ENCODE data around the gene NOX3.

Gene NOX3

DNA sequence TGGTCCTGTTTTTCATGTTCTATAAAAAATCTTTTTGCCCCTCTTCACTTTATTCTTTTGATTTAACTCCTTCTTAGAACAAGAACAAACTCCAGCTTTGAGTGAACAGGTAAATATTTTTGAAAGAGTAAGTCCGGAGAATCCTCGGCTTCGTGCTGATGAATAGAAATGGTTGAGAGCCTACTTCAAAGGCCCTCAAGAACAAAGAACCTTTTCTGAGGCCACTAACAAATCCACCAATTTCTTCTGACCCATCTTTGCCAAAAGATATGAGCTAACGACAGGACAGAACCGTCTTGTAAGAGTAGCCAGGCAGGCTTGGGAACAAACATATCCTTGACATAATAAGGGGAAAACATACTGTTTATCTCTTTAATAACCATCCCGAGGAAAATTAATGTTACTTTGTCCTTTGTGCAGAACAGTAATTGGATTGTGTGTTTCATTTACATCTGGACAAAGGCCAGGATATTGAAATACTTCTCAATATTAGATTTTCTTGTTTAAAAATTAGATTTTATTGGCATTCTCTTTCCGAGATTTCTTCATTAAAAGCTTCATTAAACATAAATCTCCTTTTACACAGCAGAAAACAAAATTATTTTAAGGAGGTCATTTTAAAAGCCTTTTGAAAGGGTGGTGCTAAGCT is 52.9 kb downstream of the NOX3 start:
- DNase-seq (ENCODE audit: low read depth in 1 of 2, low spot score in 1 of 2), result no peak
- TF ChIP-seq, protein P1, sequence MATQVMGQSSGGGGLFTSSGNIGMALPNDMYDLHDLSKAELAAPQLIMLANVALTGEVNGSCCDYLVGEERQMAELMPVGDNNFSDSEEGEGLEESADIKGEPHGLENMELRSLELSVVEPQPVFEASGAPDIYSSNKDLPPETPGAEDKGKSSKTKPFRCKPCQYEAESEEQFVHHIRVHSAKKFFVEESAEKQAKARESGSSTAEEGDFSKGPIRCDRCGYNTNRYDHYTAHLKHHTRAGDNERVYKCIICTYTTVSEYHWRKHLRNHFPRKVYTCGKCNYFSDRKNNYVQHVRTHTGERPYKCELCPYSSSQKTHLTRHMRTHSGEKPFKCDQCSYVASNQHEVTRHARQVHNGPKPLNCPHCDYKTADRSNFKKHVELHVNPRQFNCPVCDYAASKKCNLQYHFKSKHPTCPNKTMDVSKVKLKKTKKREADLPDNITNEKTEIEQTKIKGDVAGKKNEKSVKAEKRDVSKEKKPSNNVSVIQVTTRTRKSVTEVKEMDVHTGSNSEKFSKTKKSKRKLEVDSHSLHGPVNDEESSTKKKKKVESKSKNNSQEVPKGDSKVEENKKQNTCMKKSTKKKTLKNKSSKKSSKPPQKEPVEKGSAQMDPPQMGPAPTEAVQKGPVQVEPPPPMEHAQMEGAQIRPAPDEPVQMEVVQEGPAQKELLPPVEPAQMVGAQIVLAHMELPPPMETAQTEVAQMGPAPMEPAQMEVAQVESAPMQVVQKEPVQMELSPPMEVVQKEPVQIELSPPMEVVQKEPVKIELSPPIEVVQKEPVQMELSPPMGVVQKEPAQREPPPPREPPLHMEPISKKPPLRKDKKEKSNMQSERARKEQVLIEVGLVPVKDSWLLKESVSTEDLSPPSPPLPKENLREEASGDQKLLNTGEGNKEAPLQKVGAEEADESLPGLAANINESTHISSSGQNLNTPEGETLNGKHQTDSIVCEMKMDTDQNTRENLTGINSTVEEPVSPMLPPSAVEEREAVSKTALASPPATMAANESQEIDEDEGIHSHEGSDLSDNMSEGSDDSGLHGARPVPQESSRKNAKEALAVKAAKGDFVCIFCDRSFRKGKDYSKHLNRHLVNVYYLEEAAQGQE (IDR thresholded peaks at IDR 0.05; ENCODE audit: insufficient replicate concordance, low read depth), result no peak
- no peak for TF ChIP-seq GABPA (IDR thresholded peaks at IDR 0.05; ENCODE audit: low read depth)
- TF ChIP-seq, protein P2, sequence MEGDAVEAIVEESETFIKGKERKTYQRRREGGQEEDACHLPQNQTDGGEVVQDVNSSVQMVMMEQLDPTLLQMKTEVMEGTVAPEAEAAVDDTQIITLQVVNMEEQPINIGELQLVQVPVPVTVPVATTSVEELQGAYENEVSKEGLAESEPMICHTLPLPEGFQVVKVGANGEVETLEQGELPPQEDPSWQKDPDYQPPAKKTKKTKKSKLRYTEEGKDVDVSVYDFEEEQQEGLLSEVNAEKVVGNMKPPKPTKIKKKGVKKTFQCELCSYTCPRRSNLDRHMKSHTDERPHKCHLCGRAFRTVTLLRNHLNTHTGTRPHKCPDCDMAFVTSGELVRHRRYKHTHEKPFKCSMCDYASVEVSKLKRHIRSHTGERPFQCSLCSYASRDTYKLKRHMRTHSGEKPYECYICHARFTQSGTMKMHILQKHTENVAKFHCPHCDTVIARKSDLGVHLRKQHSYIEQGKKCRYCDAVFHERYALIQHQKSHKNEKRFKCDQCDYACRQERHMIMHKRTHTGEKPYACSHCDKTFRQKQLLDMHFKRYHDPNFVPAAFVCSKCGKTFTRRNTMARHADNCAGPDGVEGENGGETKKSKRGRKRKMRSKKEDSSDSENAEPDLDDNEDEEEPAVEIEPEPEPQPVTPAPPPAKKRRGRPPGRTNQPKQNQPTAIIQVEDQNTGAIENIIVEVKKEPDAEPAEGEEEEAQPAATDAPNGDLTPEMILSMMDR (IDR thresholded peaks at IDR 0.05; ENCODE audit: insufficient read depth, low read length), result no peak
- TF ChIP-seq POLR2AphosphoS5 (IDR thresholded peaks at IDR 0.05; ENCODE audit: low read depth), result no peak
- TF ChIP-seq SPI1 (IDR thresholded peaks at IDR 0.05; ENCODE audit: borderline replicate concordance, low read depth), result no peak
- Histone ChIP-seq H3K27me3 (ENCODE audit: insufficient read depth, poor library complexity, severe bottlenecking) (no peaks in the 10 kb centered on the region), H3K4me3 (replicated peaks; ENCODE audit: insufficient read depth, low read length) (no peak overlapping the region), H3K27ac (replicated peaks) (no peak overlapping the region)

DNA sequence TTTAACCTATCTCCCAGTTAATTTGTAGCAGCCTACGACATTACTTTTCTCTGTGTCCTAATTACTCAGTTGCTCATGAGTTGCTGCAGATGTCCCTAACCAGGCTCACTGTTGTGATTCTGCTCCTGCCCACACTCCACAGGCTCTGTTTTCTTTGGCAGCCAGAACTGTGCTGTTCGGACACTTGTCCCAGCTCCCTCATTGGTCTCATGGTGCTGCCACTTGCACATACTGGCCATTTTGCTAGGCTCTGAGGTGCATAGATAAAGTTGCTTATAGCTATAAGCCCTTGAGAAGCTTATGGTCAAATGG is 55.0 kb downstream of the NOX3 start:
- no peak overlapping the region for H3K27ac ChIP-seq (replicated peaks)
- no peak for DNase-seq (ENCODE audit: low read depth in 1 of 2, low spot score in 1 of 2)
- no peak overlapping the region for H3K4me3 ChIP-seq (replicated peaks; ENCODE audit: insufficient read depth, low read length)
- TF ChIP-seq GABPA (IDR thresholded peaks at IDR 0.05; ENCODE audit: low read depth), result no peak
- TF ChIP-seq SPI1 (IDR thresholded peaks at IDR 0.05; ENCODE audit: borderline replicate concordance, low read depth), result no peak
- H3K27me3 ChIP-seq (ENCODE audit: insufficient read depth, poor library complexity, severe bottlenecking), result no peaks in the 10 kb centered on the region

DNA sequence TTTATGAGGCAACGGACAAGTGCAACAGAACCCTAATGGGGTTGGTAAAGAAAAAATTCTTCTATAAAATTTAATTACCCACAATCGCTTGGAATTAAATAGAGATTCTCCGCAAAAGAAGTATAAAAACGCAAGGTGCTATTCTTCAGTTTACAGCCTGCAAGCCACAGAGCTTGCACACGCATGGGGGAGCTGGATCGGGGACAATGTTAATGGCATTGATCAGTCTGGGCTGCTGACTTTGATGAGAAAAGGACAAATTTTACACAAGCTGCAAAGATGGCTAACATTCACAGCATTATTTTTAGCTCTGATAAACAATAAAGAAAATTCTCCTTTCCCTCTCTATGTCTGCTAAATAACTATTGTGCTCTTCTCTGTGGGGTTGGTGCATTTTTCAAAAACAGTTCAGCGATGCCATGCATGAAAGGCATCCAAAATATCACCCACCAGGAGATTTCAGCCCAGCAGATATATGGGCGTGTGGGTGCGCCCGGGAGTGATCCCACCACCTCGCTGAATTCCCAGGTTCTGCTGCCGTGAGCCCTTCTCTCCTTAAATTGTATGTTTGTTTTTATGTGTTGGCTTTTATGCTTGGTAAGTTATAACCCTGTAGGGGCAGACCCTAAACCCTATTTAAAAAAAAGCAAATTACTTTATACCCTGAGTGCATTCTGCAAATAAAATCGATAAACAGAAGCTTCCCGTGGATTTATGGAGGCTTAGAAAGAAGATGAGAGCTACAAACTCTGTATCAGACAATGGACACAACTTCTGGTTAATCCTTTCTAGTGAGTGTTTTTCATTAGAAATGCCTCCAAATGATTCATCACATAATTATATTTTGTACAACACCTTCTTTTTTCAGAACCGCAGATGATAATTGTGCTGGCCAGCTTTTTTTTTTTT is 55.6 kb downstream of the NOX3 start:
- no peak overlapping the region for H3K27ac ChIP-seq (replicated peaks)
- TF ChIP-seq POLR2AphosphoS5 (IDR thresholded peaks at IDR 0.05; ENCODE audit: low read depth), result no peak
- TF ChIP-seq SPI1 (IDR thresholded peaks at IDR 0.05; ENCODE audit: borderline replicate concordance, low read depth), result no peak
- TF ChIP-seq, protein P2 (IDR thresholded peaks at IDR 0.05; ENCODE audit: insufficient read depth, low read length), result no peak
- TF ChIP-seq, protein P1 (IDR thresholded peaks at IDR 0.05; ENCODE audit: insufficient replicate concordance, low read depth), result no peak
- TF ChIP-seq GABPA (IDR thresholded peaks at IDR 0.05; ENCODE audit: low read depth), result no peak
- DNase-seq (ENCODE audit: low read depth in 1 of 2, low spot score in 1 of 2), result no peak
- no peak overlapping the region for H3K4me3 ChIP-seq (replicated peaks; ENCODE audit: insufficient read depth, low read length)
- H3K27me3 ChIP-seq (ENCODE audit: insufficient read depth, poor library complexity, severe bottlenecking), result no peaks in the 10 kb centered on the region

DNA sequence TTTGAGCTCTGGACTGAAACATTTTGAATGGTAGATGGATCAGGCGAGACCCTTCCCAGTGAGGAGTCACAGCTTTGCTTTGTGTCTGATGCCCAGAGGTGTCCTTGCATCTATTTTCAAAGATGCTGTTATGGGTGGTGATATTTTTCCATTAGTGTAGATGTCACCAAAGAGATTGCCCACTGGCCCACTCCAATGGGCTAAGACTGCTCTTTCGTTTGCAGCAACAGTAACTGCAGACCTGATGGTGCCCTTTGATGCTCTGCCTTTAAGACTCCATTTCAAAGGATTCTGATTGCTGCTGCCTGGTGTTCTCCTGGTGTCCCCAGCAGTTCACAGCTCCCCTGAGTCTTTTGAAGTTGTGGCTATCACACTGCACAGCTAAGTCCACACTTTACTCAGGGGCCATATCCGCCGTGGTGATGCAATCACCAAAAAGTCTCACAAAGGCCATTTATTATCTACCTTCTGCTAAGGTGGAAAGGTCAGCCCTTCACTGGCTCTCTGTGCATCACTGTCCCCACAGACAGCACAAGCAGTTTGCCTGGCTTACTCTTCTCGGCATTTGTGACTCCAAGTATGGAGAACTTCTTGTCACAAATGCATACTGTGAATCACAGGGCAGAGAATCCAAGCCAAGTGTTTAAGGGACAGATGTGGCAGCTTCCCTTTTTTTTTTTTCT is 56.4 kb downstream of the NOX3 start:
- DNase-seq (ENCODE audit: low read depth in 1 of 2, low spot score in 1 of 2), result peak in 1 of 2 experiments; percentile 14
- TF ChIP-seq GABPA (IDR thresholded peaks at IDR 0.05; ENCODE audit: low read depth), result no peak
- TF ChIP-seq, protein P2 (IDR thresholded peaks at IDR 0.05; ENCODE audit: insufficient read depth, low read length), result no peak
- TF ChIP-seq, protein P1 (IDR thresholded peaks at IDR 0.05; ENCODE audit: insufficient replicate concordance, low read depth), result no peak
- no peak; the same call in 1 of the 2 replicates for TF ChIP-seq SPI1 (IDR thresholded peaks at IDR 0.05; ENCODE audit: borderline replicate concordance, low read depth)
- no peak for TF ChIP-seq POLR2AphosphoS5 (IDR thresholded peaks at IDR 0.05; ENCODE audit: low read depth)
- no peaks in the 10 kb centered on the region for H3K27me3 ChIP-seq (ENCODE audit: insufficient read depth, poor library complexity, severe bottlenecking)
- H3K4me3 ChIP-seq (replicated peaks; ENCODE audit: insufficient read depth, low read length), result no peak overlapping the region
- no peak overlapping the region for H3K27ac ChIP-seq (replicated peaks)
